Prostate gland (tissue), 2 donors: ENCODE measurements around the gene MMP15.

ENCODE experiments used
- POLR2A ChIP-seq: fragments of 450-650 bp; IDR thresholded peaks from one replicate; pipeline ENCODE4 v1.6.1; 2016; ENCODE audit warnings: antibody characterized with exemption, mild to moderate bottlenecking
- TF ChIP-seq, protein P1 (sequence below), 4 experiments: fragments of 200-600 bp in 2 of 4; fragments of 450-650 bp in 2 of 4; sonication (generic) in 2 of 4; IDR thresholded peaks; 1 replicate in 3 of 4; 2 replicates in 1 of 4; pipeline ENCODE4 v1.5.1; 2016 to 2019; ENCODE audit warnings: antibody characterized with exemption in 4 of 4, mild to moderate bottlenecking in 2 of 4, moderate library complexity in 2 of 4

DNA sequence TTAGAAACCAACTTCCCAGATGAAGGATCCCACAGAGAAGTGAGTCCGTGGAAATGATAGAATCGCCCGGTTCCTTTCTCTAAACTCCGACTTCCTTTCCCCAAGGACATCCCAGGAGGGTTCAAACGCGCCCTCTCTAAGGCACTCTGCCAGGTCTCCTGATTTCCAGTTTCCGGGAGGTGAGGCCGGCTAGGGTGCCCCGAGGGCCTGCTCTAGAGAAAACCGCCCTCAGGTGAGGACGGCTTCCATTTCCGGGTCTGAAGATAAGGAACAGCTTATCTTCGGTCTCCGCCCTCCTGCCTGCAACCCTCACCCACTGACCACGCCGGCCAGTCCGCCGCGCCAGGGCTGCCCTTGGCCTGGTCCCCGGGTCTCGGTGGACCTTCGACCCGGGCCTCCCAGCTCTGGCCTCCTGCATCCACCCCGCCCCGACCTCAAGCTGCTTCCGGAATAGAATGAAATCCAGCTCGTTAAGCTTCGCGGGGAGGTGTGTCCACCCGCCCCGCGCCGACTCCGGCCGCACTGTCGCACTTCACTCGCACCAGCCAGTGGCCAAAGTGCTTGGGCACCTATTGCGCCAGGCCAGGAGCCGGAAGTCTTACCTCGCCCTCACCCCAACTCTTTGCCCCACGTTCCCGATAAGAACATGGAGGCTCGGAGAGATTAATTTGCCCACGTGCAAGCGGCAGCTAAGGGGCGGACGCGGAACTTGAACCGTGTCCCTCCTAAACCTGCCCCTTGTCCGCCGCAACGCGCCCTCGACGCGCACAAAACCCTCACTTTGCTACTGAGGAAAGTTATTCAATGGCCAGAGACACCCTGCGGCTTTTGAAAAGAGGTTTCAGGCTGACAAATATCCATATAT lies 836 bp upstream of the MMP15 start:
- TF ChIP-seq, protein P1, sequence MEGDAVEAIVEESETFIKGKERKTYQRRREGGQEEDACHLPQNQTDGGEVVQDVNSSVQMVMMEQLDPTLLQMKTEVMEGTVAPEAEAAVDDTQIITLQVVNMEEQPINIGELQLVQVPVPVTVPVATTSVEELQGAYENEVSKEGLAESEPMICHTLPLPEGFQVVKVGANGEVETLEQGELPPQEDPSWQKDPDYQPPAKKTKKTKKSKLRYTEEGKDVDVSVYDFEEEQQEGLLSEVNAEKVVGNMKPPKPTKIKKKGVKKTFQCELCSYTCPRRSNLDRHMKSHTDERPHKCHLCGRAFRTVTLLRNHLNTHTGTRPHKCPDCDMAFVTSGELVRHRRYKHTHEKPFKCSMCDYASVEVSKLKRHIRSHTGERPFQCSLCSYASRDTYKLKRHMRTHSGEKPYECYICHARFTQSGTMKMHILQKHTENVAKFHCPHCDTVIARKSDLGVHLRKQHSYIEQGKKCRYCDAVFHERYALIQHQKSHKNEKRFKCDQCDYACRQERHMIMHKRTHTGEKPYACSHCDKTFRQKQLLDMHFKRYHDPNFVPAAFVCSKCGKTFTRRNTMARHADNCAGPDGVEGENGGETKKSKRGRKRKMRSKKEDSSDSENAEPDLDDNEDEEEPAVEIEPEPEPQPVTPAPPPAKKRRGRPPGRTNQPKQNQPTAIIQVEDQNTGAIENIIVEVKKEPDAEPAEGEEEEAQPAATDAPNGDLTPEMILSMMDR (IDR thresholded peaks at IDR 0.05): no peak
- no peak for TF ChIP-seq POLR2A
